H1 (cell line): Measurements from ENCODE around the gene SLC22A2. TPM values are rescaled to one million over a fixed set of nuclear protein-coding genes. Genes with fewer than 3 reads are reported as not detected.

Source experiments
- CTCF ChIA-PET: fragments of 300-600 bp; sonication (Branson Sonifier 250); formaldehyde crosslinking; loops from one replicate; lab custom pipeline; 2021; ENCODE audit not compliant: partially characterized antibody; lab: Charles Lee
- POLR2A ChIA-PET: fragments of 300-600 bp; sonication (Branson Sonifier 250); formaldehyde crosslinking; loops from one replicate; lab custom pipeline; 2021; ENCODE audit warnings: inconsistent platforms; ENCODE audit not compliant: partially characterized antibody; lab: Charles Lee
- DNase-seq, 2 experiments: peaks; one replicate each; pipeline versions ENCODE4 v3.0.0 to v3.0.0-alpha.2; 2010 to 2022; ENCODE audit warnings: low spot score in 2 of 2, low read depth in 1 of 2, mixed read lengths in 1 of 2
- FAIRE-seq: peaks from 2 replicates; lab custom pipeline; 2011; peaks lifted over from hg19 to GRCh38; lab: Jason Lieb, UNC
- H2AFZ ChIP-seq: 2 replicates; pipeline ENCODE4 v1.8.1; 2012; ENCODE audit warnings: low read length, inconsistent platforms
- H2AK5ac ChIP-seq: 2 replicates; pipeline ENCODE4 v1.6.1; 2013; ENCODE audit warnings: low read depth, low read length
- H2BK120ac ChIP-seq: replicated peaks from 2 replicates; pipeline ENCODE3; 2013; ENCODE audit warnings: low read depth, low read length, inconsistent platforms
- H2BK12ac ChIP-seq: 2 replicates; pipeline ENCODE4 v1.6.1; 2013; ENCODE audit warnings: low read depth, low read length
- H2BK15ac ChIP-seq: 2 replicates; pipeline ENCODE4 v1.6.1; 2013; ENCODE audit warnings: low read length
- H2BK20ac ChIP-seq: 2 replicates; pipeline ENCODE4 v1.6.1; 2013; ENCODE audit warnings: low read length
- H2BK5ac ChIP-seq: 2 replicates; pipeline ENCODE4 v1.6.1; 2013; ENCODE audit warnings: low read depth, low read length
- H3K14ac ChIP-seq: 2 replicates; pipeline ENCODE4 v1.6.1; 2013; ENCODE audit warnings: inconsistent platforms; ENCODE audit not compliant: insufficient read length
- H3K18ac ChIP-seq: 2 replicates; pipeline ENCODE4 v1.6.1; 2013; ENCODE audit warnings: low read length; ENCODE audit errors: extremely low read depth
- H3K23ac ChIP-seq: 2 replicates; pipeline ENCODE4 v1.6.1; 2013; ENCODE audit warnings: inconsistent platforms; ENCODE audit not compliant: insufficient read length
- H3K23me2 ChIP-seq: 2 replicates; pipeline ENCODE4 v1.6.1; 2013; ENCODE audit warnings: low read depth, low read length
- H3K27ac ChIP-seq: 2 replicates; pipeline ENCODE4 v1.6.1; 2011; ENCODE audit warnings: low read depth, low read length, inconsistent platforms
- H3K27me3 ChIP-seq, 4 experiments: replicated peaks in 1 of 4; 1 replicate in 1 of 4; 2 replicates in 3 of 4; pipeline versions ENCODE4 v1.6.1 to v1.8.1; 2011 to 2013; ENCODE audit warnings: low read length in 3 of 4, mild to moderate bottlenecking in 3 of 4, inconsistent platforms in 2 of 4, mixed read lengths in 2 of 4, moderate library complexity in 1 of 4; ENCODE audit not compliant: control insufficient read depth in 3 of 4, insufficient read depth in 3 of 4; ENCODE audit errors: extremely low read depth in 1 of 4
- H3K36me3 ChIP-seq, 4 experiments: 2 replicates each; pipeline versions ENCODE4 v1.6.1 to v1.8.1; 2011 to 2013; ENCODE audit warnings: mild to moderate bottlenecking in 4 of 4, low read length in 3 of 4, moderate library complexity in 2 of 4, control low read depth in 1 of 4, inconsistent platforms in 1 of 4; ENCODE audit not compliant: insufficient read depth in 4 of 4, control insufficient read depth in 2 of 4
- H3K4ac ChIP-seq: replicated peaks from 2 replicates; pipeline ENCODE3; 2013; ENCODE audit warnings: low read length, low read depth, mixed read lengths, inconsistent platforms; ENCODE audit not compliant: insufficient read length
- H3K4me1 ChIP-seq, 4 experiments: replicated peaks in 1 of 4; 1 replicate in 1 of 4; 2 replicates in 3 of 4; pipeline versions ENCODE4 v1.6.1 to v1.8.1; 2011 to 2013; ENCODE audit warnings: low read length in 3 of 4, inconsistent platforms in 2 of 4, mixed read lengths in 1 of 4; ENCODE audit not compliant: insufficient read depth in 4 of 4, control insufficient read depth in 3 of 4
- H3K4me2 ChIP-seq, 2 experiments: 2 replicates each; pipeline versions ENCODE4 v1.6.1 to v1.8.1; 2011 to 2013; ENCODE audit warnings: low read depth in 2 of 2, low read length in 2 of 2, control low read depth in 1 of 2, inconsistent platforms in 1 of 2, mild to moderate bottlenecking in 1 of 2; ENCODE audit not compliant: insufficient read depth in 1 of 2
- H3K4me3 ChIP-seq, 4 experiments: fragments of 200-600, 300-600 bp in 1 of 4; sonication (generic), shearing (Covaris generic), sonication (Bioruptor Twin) in 1 of 4; 2 replicates each; pipeline versions ENCODE4 v1.5.1 to v1.8.1; 2011 to 2016; ENCODE audit warnings: low read length in 4 of 4, low read depth in 3 of 4, control low read depth in 2 of 4, inconsistent platforms in 2 of 4, mild to moderate bottlenecking in 2 of 4, mixed read lengths in 1 of 4, moderate library complexity in 1 of 4; ENCODE audit not compliant: insufficient read depth in 2 of 4; ENCODE audit errors: extremely low read depth in 1 of 4
- H3K56ac ChIP-seq: replicated peaks from 2 replicates; pipeline ENCODE3; 2013; ENCODE audit warnings: low read depth, mild to moderate bottlenecking, mixed read lengths, low read length, inconsistent platforms; ENCODE audit not compliant: insufficient read length
- H3K79me1 ChIP-seq: 2 replicates; pipeline ENCODE4 v1.6.1; 2013; ENCODE audit warnings: low read depth, low read length, control low read depth
- H3K79me2 ChIP-seq, 2 experiments: 2 replicates each; pipeline versions ENCODE4 v1.6.1 to v1.8.1; 2012 to 2013; ENCODE audit warnings: low read length in 2 of 2, mild to moderate bottlenecking in 2 of 2, inconsistent platforms in 1 of 2; ENCODE audit not compliant: insufficient read depth in 2 of 2, control insufficient read depth in 1 of 2
- H3K9ac ChIP-seq, 4 experiments: replicated peaks in 1 of 4; 1 replicate in 1 of 4; 2 replicates in 3 of 4; pipeline versions ENCODE4 v1.6.1 to v1.8.1; 2011 to 2013; ENCODE audit warnings: low read depth in 3 of 4, low read length in 3 of 4, control low read depth in 2 of 4, mild to moderate bottlenecking in 2 of 4, moderate library complexity in 2 of 4, inconsistent platforms in 1 of 4; ENCODE audit errors: extremely low read depth in 1 of 4
- H3K9me3 ChIP-seq, 2 experiments: 2 replicates each; pipeline versions ENCODE4 v1.6.1 to v1.8.1; 2012 to 2013; ENCODE audit warnings: mild to moderate bottlenecking in 2 of 2, moderate library complexity in 2 of 2, control low read depth in 1 of 2, inconsistent platforms in 1 of 2, low read depth in 1 of 2, low read length in 1 of 2, mixed read lengths in 1 of 2; ENCODE audit not compliant: insufficient read depth in 2 of 2
- H4K20me1 ChIP-seq, 2 experiments: replicated peaks in 1 of 2; 2 replicates each; pipeline versions ENCODE3 to v1.8.1; 2011 to 2013; ENCODE audit warnings: inconsistent platforms in 2 of 2, low read length in 2 of 2, mild to moderate bottlenecking in 1 of 2; ENCODE audit not compliant: insufficient read depth in 2 of 2, control insufficient read depth in 1 of 2
- H4K5ac ChIP-seq: 2 replicates; pipeline ENCODE4 v1.6.1; 2013; ENCODE audit warnings: low read length, low read depth, mixed read lengths, inconsistent platforms; ENCODE audit not compliant: insufficient read length
- H4K8ac ChIP-seq: 2 replicates; pipeline ENCODE4 v1.8.0; 2013; ENCODE audit warnings: mild to moderate bottlenecking, moderate library complexity, low read length, inconsistent platforms; ENCODE audit not compliant: insufficient read depth; ENCODE audit errors: extremely low read depth
- H4K91ac ChIP-seq: replicated peaks from 2 replicates; pipeline ENCODE3; 2013; ENCODE audit warnings: low read length, mixed read lengths, inconsistent platforms; ENCODE audit not compliant: insufficient read length
- BCL11A ChIP-seq, 2 experiments: IDR thresholded peaks; one replicate each; pipeline ENCODE4 v1.6.1; 2011; ENCODE audit warnings: low read depth in 2 of 2, low read length in 2 of 2, mild to moderate bottlenecking in 2 of 2
- CHD1 ChIP-seq: IDR thresholded peaks from 2 replicates; pipeline ENCODE4 v1.6.1; 2012; ENCODE audit warnings: low read depth, low read length, improper control_type of control experiment
- EGR1 ChIP-seq: IDR thresholded peaks from 2 replicates; pipeline ENCODE4 v1.6.1; 2011; ENCODE audit warnings: low read depth, low read length, borderline replicate concordance
- EZH2 ChIP-seq: fragments of 200-600 bp; sonication (generic); IDR thresholded peaks from 2 replicates; pipeline ENCODE4 v1.7.1; 2012; ENCODE audit warnings: low read depth, mild to moderate bottlenecking, moderate library complexity, low read length, inconsistent platforms; ENCODE audit not compliant: severe bottlenecking
- JUN ChIP-seq: IDR thresholded peaks from 2 replicates; pipeline ENCODE4 v1.6.1; 2011; ENCODE audit warnings: low read depth, mild to moderate bottlenecking, improper control_type of control experiment, low read length
- POU5F1 ChIP-seq: IDR thresholded peaks from 2 replicates; pipeline ENCODE4 v1.6.1; 2011; ENCODE audit warnings: low read depth, mild to moderate bottlenecking, low read length, moderate library complexity
- RXRA ChIP-seq: IDR thresholded peaks from 2 replicates; pipeline ENCODE4 v1.6.1; 2011; ENCODE audit warnings: low read depth, mild to moderate bottlenecking, low read length, moderate library complexity; ENCODE audit not compliant: insufficient read depth
- SP4 ChIP-seq: IDR thresholded peaks from 2 replicates; pipeline ENCODE4 v1.6.1; 2012; ENCODE audit warnings: low read length, inconsistent platforms
- TAF1 ChIP-seq: IDR thresholded peaks from 2 replicates; pipeline ENCODE4 v1.6.1; 2011; ENCODE audit warnings: mild to moderate bottlenecking, low read depth, low read length
- WGBS, 2 experiments: shearing (Covaris generic) in 1 of 2; methylation state at CpG; one replicate each; pipeline versions ENCODE4 v1.1.6 to v1.1.7; 2013 to 2015; ENCODE audit warnings: low lambda C conversion rate in 2 of 2, mixed read lengths in 2 of 2, inconsistent platforms in 1 of 2, low coverage in 1 of 2, missing lambda C conversion rate in 1 of 2; ENCODE audit not compliant: insufficient replicate concordance in 2 of 2, insufficient coverage in 1 of 2, insufficient read length in 1 of 2; ENCODE audit errors: extremely low coverage in 1 of 2, missing lambda C conversion rate in 1 of 2; 5-methylcytosine and 5-hydroxymethylcytosine counted together
- polyA plus RNA-seq, 7 experiments: library from polyadenylated mRNA; depleted of rRNA in 3 of 7; stranded (reverse) in 5 of 7; unstranded in 2 of 7; fragments of >200 nt in 5 of 7; fragments of 200-250 nt in 2 of 7; gene quantifications; 1 replicate in 5 of 7; 2 replicates in 1 of 7; 4 replicates in 1 of 7; pipeline versions ENCODE4 v1.2.1 to v1.2.3, GENCODE V29; 2011 to 2013; ENCODE audit warnings: missing spikeins in 2 of 7, mixed read lengths in 2 of 7
- total RNA-seq: library from RNA; stranded (reverse); fragmentation: NEBNext Ultra II Directional; extraction: Animal tissue kit (Norgen Biotek cat#: 25700); gene quantifications from 2 replicates; pipeline ENCODE4 v1.2.1, GENCODE V29; 2021
- TF ChIP-seq, protein P1 (sequence below), 3 experiments: IDR thresholded peaks; 1 replicate in 2 of 3; 2 replicates in 1 of 3; pipeline versions ENCODE4 v1.5.1 to v1.6.1; 2011; ENCODE audit warnings: low read length in 3 of 3, mild to moderate bottlenecking in 3 of 3, inconsistent platforms in 2 of 3, low read depth in 1 of 3, moderate library complexity in 1 of 3; ENCODE audit not compliant: insufficient read depth in 1 of 3; ENCODE audit errors: control extremely low read depth in 1 of 3

The SLC22A2 gene
- total and polyA plus RNA-seq, 2 of the 8 experiments (the other 6 are each of a cell fraction or from before 2014, with no cell fraction given) = 0.23 to 1.4 TPM

- H4K20me1 ChIP-seq = no peaks in the 10 kb centered on the region
- 96% methylated on average over 3 of the region's 3 CpGs; no CpG with 5 or more reads in 1 of the 2 experiments for WGBS, 2 experiments
- POLR2A ChIA-PET = no interaction called here
- no peak overlapping the region for H2BK20ac ChIP-seq
- no peak for FAIRE-seq
- H3K4me3 ChIP-seq = no peak overlapping the region
- no peak for TF ChIP-seq SP4
- TF ChIP-seq BCL11A (IDR thresholded peaks at IDR 0.05; ENCODE audit: low read depth in 2 of 2, low read length in 2 of 2) = no peak
- TF ChIP-seq TAF1 = no peak
- no peak for TF ChIP-seq EZH2
- TF ChIP-seq CHD1 = no peak
- no peak for TF ChIP-seq RXRA
- TF ChIP-seq EGR1 = no peak
- no peak for TF ChIP-seq JUN
- TF ChIP-seq, protein P1, sequence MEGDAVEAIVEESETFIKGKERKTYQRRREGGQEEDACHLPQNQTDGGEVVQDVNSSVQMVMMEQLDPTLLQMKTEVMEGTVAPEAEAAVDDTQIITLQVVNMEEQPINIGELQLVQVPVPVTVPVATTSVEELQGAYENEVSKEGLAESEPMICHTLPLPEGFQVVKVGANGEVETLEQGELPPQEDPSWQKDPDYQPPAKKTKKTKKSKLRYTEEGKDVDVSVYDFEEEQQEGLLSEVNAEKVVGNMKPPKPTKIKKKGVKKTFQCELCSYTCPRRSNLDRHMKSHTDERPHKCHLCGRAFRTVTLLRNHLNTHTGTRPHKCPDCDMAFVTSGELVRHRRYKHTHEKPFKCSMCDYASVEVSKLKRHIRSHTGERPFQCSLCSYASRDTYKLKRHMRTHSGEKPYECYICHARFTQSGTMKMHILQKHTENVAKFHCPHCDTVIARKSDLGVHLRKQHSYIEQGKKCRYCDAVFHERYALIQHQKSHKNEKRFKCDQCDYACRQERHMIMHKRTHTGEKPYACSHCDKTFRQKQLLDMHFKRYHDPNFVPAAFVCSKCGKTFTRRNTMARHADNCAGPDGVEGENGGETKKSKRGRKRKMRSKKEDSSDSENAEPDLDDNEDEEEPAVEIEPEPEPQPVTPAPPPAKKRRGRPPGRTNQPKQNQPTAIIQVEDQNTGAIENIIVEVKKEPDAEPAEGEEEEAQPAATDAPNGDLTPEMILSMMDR (IDR thresholded peaks at IDR 0.05; ENCODE audit: control extremely low read depth in 1 of 3, insufficient read depth in 1 of 3, low read depth in 1 of 3, low read length in 3 of 3) = no peak
- no peak for TF ChIP-seq POU5F1
- TF ChIP-seq, all 59 proteins: peak for 0
- no peaks in the 10 kb centered on the region for H3K4me1 ChIP-seq
- no peak overlapping the region for H4K91ac ChIP-seq
- H3K79me2 ChIP-seq = no peaks in the 10 kb centered on the region
- no peak overlapping the region for H4K8ac ChIP-seq
- no peak overlapping the region for H3K18ac ChIP-seq
- H3K23me2 ChIP-seq = no peaks in the 10 kb centered on the region
- H3K9ac ChIP-seq = no peak overlapping the region
- DNase-seq = no peak
- no peak overlapping the region for H3K4ac ChIP-seq
- H4K5ac ChIP-seq = no peak overlapping the region
- H3K56ac ChIP-seq = no peak overlapping the region
- no peak overlapping the region for H2BK120ac ChIP-seq
- H2BK15ac ChIP-seq = no peak overlapping the region
- H3K36me3 ChIP-seq = no peaks in the 10 kb centered on the region
- H2AK5ac ChIP-seq = no peak overlapping the region
- H3K27ac ChIP-seq = no peak overlapping the region
- CTCF ChIA-PET = interaction anchor here (1.5 to 1.7 kb wide), 2 partner anchors 9 to 30 kb away, joined by 3 read pairs; no protein-coding TSS in a partner anchor
- no peaks in the 10 kb centered on the region for H3K27me3 ChIP-seq
- no peak overlapping the region for H2BK5ac ChIP-seq
- H3K4me2 ChIP-seq = no peak overlapping the region
- no peak overlapping the region for H3K23ac ChIP-seq
- no peak overlapping the region for H2BK12ac ChIP-seq
- no peak overlapping the region for H3K14ac ChIP-seq
- no peaks in the 10 kb centered on the region for H3K79me1 ChIP-seq
- H2AFZ ChIP-seq = no peak overlapping the region
- H3K9me3 ChIP-seq = no peaks in the 10 kb centered on the region
These were observed 11.2 kb upstream of the SLC22A2 start for GRCh38 chr6:160269771-160270170.
